HG03439 (cell line): ENCODE data around the gene GPR132.
A peak's percentile ranks its signal among the peaks of the same experiment; 100 is the strongest.
"Not testable (repeated sequence)": the region's sequence is repeated elsewhere in the genome, so short reads cannot be mapped to it uniquely, and the experiment has no call there.

Source experiments
- ATAC-seq: cut with Tn5 transposase; IDR thresholded peaks from one replicate; pipeline ENCODE4 v1.9.1; 2021; ENCODE audit warnings: mild to moderate bottlenecking, moderate library complexity; ENCODE audit not compliant: unreplicated experiment

Gene GPR132

DNA sequence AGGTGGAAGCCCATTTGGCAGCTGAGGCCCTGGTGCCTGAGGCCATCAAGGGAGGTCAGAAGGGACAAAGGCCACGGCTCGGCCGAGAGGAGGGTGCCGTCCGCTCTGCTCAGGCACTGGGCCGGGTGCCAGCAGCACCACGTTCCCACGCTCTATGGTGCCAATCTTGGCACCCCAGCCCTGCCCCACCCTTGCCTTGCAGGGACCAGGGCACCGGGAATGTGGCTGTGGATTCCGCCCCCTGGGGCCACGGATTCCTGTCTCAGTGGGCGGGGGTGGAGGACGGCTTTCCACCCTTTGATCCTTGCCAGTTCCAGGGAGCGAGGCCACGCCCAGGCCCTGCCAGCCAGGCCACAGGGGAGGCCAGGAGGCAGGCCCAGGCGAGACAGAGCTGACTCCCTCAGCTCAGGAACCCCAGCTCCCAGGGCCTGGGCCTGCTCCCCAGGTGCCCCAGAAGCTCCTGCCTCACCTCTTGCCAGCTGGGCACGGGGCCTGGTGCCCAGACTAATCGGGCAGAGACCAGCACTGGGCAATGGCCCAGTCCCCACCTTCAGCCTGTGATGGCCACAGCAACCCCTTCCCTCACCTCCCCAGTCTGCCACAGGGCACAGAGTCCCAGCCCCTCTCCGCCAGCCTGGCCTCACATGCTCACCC lies 26.4 kb upstream of the GPR132 start:
- no peak for ATAC-seq

DNA sequence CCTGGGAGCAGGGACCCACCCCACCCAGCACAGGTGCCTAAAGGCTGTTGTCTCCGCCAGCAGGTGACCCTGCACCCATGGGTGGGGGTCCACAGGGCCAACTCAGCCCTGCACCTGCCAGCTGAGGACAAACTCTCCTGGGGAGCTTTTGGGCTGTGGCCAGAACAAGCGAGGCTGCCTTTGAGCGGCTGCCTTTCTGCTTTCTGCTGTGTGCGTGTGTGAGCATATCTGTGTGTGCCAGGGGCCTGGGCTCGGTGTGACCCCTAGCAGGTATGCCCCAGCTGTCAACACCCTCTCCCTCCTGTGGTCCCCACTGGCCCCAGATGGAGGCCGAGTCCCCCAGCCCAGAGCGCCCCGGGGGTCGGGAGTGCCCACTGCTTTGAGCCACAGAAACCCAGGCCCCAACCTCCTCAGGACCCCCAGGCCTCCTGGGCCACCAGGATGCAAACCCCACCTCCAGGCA lies 25.9 kb upstream of the GPR132 start:
- ATAC-seq: no peak

DNA sequence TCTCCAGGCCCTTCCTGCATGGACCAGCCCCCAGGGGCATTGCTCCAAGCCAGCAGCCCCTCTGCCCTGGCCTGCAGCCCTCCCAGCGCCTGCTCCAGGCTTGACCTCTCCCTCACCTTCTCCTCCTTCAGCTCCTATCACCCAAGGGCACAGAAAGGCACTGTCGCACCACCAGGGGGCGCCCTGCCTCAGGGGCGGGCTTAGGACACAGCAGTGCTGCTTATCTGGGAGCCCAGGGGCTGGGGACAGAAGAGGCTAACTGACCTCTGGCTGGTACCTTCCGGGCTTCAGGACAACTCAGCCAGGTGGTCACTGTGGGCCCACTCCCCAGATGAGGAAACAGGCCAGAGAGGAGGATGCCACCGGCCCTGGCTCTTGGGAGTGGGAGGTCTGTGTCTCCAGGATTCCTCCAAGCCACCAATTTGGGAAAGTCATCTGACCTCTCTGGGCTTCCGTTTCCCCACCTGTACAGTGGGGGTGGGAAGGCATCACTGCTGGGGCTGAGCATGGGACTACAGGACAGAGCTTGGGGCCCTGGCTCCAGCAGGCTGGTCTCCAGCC lies 25.3 kb upstream of the GPR132 start:
- ATAC-seq: peak; percentile 35

- no peak for ATAC-seq
Measured at GRCh38 chr14:105089746-105090492, 24.7 kb upstream of the GPR132 start.

- ATAC-seq: no peak
Measured at GRCh38 chr14:105088812-105089745, 23.8 kb upstream of the GPR132 start.

- no peak for ATAC-seq
Measured at GRCh38 chr14:105087963-105088811, 23.0 kb upstream of the GPR132 start.

DNA sequence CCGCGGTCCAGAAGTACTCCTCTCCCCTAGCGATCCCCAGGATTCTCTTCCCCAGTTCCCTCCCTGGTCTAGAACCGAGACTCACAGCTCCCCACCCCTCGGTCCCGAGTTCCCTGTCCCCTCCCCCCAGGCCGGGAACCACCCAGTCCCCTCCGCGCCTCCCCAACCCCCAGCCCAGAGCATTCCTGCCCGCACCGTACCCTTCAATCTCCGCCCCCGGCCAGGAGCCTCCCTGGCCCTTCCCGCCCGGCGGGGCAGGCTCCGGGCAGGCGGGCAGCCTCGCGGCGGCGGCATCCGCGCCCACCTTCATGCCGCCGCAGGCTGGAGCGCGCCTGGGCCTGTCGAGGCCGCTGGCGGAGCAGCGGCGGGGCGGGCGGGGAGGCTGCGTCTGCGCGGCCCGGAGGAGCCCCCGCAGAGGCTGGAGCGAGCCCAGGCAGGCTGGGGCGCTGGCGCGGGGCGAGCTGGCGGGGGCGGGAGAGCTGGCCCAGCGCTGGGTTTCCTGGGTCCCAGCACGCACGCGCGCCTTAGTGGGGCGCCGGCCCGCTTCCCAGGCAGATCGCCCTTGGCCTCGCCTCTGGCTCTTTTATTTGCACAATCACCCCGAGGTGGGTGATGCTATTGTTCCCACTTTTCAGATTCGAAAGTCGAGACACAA lies 22.2 kb upstream of the GPR132 start:
- peak; percentile 11 for ATAC-seq

DNA sequence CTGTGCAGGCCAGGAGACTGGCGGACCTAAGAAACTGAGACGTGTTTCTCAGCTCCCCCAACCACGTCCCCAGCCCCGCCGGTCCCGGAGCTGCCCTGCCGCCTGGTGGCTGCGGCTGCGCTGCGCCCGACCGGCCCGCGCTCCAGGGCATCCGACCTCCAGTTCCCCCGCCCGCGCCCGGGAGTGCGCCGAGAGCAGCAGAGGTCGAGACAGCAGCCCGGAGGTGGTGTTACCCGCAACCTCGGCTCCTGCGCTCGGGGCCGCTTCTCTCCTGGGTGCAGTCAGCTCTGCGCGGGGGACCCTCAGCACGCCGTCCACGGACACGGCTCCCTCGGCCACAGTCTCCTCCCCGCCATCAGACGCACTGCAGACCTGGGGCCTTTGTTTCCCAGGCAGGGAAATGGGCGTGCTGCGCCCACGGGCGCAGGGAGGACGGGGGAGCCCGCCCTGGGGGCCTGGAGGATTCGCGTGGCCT lies 21.6 kb upstream of the GPR132 start:
- ATAC-seq: peak; percentile 65

GRCh38 chr14:105085766-105086165 lies 20.5 kb upstream of the GPR132 start:
- no peak for ATAC-seq

GRCh38 chr14:105084741-105085571 lies 19.7 kb upstream of the GPR132 start:
- no peak for ATAC-seq

GRCh38 chr14:105083926-105084685 lies 18.9 kb upstream of the GPR132 start:
- ATAC-seq: no peak

DNA sequence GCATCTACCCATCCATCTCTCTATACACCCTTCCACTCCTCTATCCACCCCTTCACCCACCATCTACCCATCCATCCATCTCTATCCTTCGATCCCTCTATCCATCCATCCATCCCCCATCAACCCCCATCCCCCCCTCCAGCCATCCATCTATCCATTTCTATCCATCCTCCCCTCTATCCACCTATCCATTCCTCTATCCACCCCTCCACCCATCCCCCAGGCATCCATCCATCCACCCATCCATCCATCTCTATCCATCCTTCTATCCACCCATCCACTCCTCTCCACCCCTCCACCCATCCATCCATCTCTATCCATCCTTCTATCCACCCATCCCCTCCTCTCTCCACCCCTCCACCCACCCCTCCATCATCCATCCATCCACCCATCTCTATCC lies 17.5 kb upstream of the GPR132 start:
- no peak for ATAC-seq

- not testable (repeated sequence) for ATAC-seq
Measured at GRCh38 chr14:105081473-105081872, 16.2 kb upstream of the GPR132 start.

- no peak for ATAC-seq
Measured at GRCh38 chr14:105080161-105080560, 14.9 kb upstream of the GPR132 start.

DNA sequence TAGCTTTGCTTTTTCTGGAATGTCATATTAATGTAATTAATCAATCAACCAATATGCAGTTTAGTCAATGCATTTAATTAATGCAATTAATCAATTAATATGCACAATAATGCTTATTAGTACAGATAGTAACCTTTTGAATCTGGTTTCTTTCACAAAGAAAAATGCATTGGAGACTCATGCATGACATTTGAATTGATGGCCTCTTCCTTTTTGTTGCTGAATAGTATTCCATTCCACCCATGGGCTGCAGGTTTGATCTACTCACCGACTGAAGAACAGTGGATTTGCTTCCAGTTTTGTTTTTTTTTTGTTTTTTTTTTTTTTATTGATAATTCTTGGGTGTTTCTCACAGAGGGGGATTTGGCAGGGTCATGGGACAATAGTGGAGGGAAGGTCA lies 13.1 kb upstream of the GPR132 start:
- no peak for ATAC-seq

GRCh38 chr14:105077649-105077995 lies 12.4 kb upstream of the GPR132 start:
- no peak for ATAC-seq

GRCh38 chr14:105076805-105077648 lies 11.8 kb upstream of the GPR132 start:
- no peak for ATAC-seq
